Esophagus muscularis mucosa (tissue), 4 donors: ENCODE data around the gene MRPL22.

ENCODE experiments used
- CTCF ChIP-seq, 3 experiments: fragments of 200-600 bp in 2 of 3; fragments of 450-650 bp in 1 of 3; sonication (generic) in 2 of 3; IDR thresholded peaks; one replicate each; pipeline ENCODE4 v1.5.1; 2017 to 2019; ENCODE audit warnings: antibody characterized with exemption in 3 of 3, mild to moderate bottlenecking in 2 of 3, moderate library complexity in 1 of 3
- EP300 ChIP-seq: sonication (generic); formaldehyde crosslinking; IDR thresholded peaks from one replicate; pipeline ENCODE4 v1.6.1; 2017; ENCODE audit warnings: antibody characterized with exemption
- POLR2AphosphoS5 ChIP-seq, 2 donors: sonication (generic); formaldehyde crosslinking; IDR thresholded peaks; one replicate each; pipeline ENCODE4 v1.6.1; 2017; ENCODE audit warnings: antibody characterized with exemption in 2 of 2

GRCh38 chr5:154956712-154957111 lies 15.8 kb downstream of the MRPL22 start:
- TF ChIP-seq CTCF (IDR thresholded peaks at IDR 0.05) (no peak), POLR2AphosphoS5 (IDR thresholded peaks at IDR 0.05) (no peak), EP300 (no peak)
